Right cardiac atrium (tissue), 5 donors: ENCODE measurements around the gene CSAG2. TPM values are rescaled to one million over a fixed set of nuclear protein-coding genes. Genes with fewer than 3 reads are reported as not detected.
"Not testable (repeated sequence)": the region's sequence is repeated elsewhere in the genome, so short reads cannot be mapped to it uniquely, and the experiment has no call there.

Experiments used
- ATAC-seq, 2 donors: fragments of 200-7000 bp; cut with Tn5 transposase; one replicate each; pipeline versions ENCODE4 v1.8.0 to v1.9.1; 2020; ENCODE audit warnings: moderate library complexity in 2 of 2, mild to moderate bottlenecking in 1 of 2
- DNase-seq, 3 donors: peaks; one replicate each; pipeline ENCODE4 v3.0.0-alpha.2; 2020
- H3K27ac ChIP-seq: one replicate; pipeline ENCODE4 v1.5.1; 2013; ENCODE audit warnings: mild to moderate bottlenecking, low read length, control low read depth, moderate library complexity
- H3K27me3 ChIP-seq: one replicate; pipeline ENCODE4 v1.6.1; 2013; ENCODE audit not compliant: control insufficient read depth, insufficient read depth
- H3K4me1 ChIP-seq: one replicate; pipeline ENCODE4 v1.6.1; 2013; ENCODE audit warnings: low read length; ENCODE audit not compliant: control insufficient read depth, insufficient read depth
- H3K4me3 ChIP-seq: one replicate; pipeline ENCODE4 v1.5.1; 2013; ENCODE audit warnings: low read length, control low read depth
- H3K9me3 ChIP-seq: one replicate; pipeline ENCODE4 v1.6.1; 2013; ENCODE audit warnings: low read length; ENCODE audit not compliant: control insufficient read depth
- WGBS: extraction: QIAGEN DNeasy Blood & Tissue Kit; methylation state at CpG from one replicate; pipeline ENCODE4 v1.1.7; 2013; 5-methylcytosine and 5-hydroxymethylcytosine counted together
- intact Hi-C, 4 donors: fragments of 100-400 bp; cut with DNase I; formaldehyde crosslinking; loops; one replicate each; pipeline versions ENCODE4 v1.11.0 to v1.14.0; 2022 to 2023
- long read RNA-seq, 4 donors: library from polyadenylated mRNA; unstranded; transcript quantifications; one replicate each; pipeline ENCODE4 v2.0.0, GENCODE V29; 2020 to 2021
- polyA plus RNA-seq: library from polyadenylated mRNA; stranded (reverse); fragments of 200-250 nt; gene quantifications from one replicate; pipeline ENCODE4 v1.2.3, GENCODE V29; 2013
- total RNA-seq, 4 donors: library from RNA; stranded (reverse); fragmentation: NEBNext Ultra II Directional; extraction: Animal tissue kit (Norgen Biotek cat#: 25700); gene quantifications; one replicate each; pipeline ENCODE4 v1.2.1, GENCODE V29; 2021
- donor health status: healthy with polysubstance abuse.
- donor health status: DM: no; HTN: yes; CAD: no.
- donor health status: DM: no; HTN: no; CAD: no.
- donor health status: DM: no; HTN: yes; CAD: no; lungs with severe emphysema.
- donor health status: DM: yes; HTN: yes; CAD: no.

CSAG2 gene
- total RNA-seq (not detected), polyA plus RNA-seq (not detected)
- long read RNA-seq, donor 1: 0 reads
- long read RNA-seq, donor 2: 0 reads
- long read RNA-seq, donor 3: 0 reads
- long read RNA-seq, donor 4: 0 reads

- H3K4me1 ChIP-seq, H3K9me3 ChIP-seq, H3K4me3 ChIP-seq, ATAC-seq, intact Hi-C loops, DNase-seq, H3K27ac ChIP-seq, H3K27me3 ChIP-seq: not testable (repeated sequence)
- no CpG with 5 or more reads among the region's 2 CpGs for WGBS
Observed at GRCh38 chrX:152709173-152709572, at the start of gene CSAG2. TSS of gene CSAG2 (minus strand) at chrX:152709273. CDS start at chrX:152709112, 161 bp downstream.

GRCh38 chrX:152754871-152755270 is 45.8 kb upstream of the CSAG2 start:
- H3K4me3 ChIP-seq, H3K27ac ChIP-seq, DNase-seq, H3K4me1 ChIP-seq, H3K9me3 ChIP-seq, H3K27me3 ChIP-seq, ATAC-seq, intact Hi-C loops: not testable (repeated sequence)
- no CpG with 5 or more reads among the region's 5 CpGs for WGBS

GRCh38 chrX:152753686-152754650 is 44.9 kb upstream of the CSAG2 start, which contains the start of gene MAGEA2:
TSS of gene MAGEA2 (minus strand) at chrX:152753842. CDS start at chrX:152751363, 2,479 bp downstream.
- H3K4me1 ChIP-seq, DNase-seq, H3K4me3 ChIP-seq, H3K9me3 ChIP-seq, intact Hi-C loops, H3K27me3 ChIP-seq, H3K27ac ChIP-seq, ATAC-seq: not testable (repeated sequence)
- WGBS: no CpG with 5 or more reads among the region's 35 CpGs

- Histone ChIP-seq H3K4me1 (no peaks in the 10 kb centered on the region), H3K4me3 (no peak overlapping the region), H3K9me3 (no peaks in the 10 kb centered on the region), H3K27ac (no peak overlapping the region), H3K27me3 (no peaks in the 10 kb centered on the region)
- no peak for ATAC-seq
- WGBS: 83% methylated on average over 5 of the region's 5 CpGs
- no peak for DNase-seq
- intact Hi-C loops: no loop called here
Observed at GRCh38 chrX:152738560-152738959, 29.5 kb upstream of the CSAG2 start.

GRCh38 chrX:152736528-152736927 is 27.5 kb upstream of the CSAG2 start:
- intact Hi-C loops, H3K27ac ChIP-seq, H3K4me1 ChIP-seq, H3K27me3 ChIP-seq, H3K4me3 ChIP-seq, ATAC-seq, DNase-seq, H3K9me3 ChIP-seq: not testable (repeated sequence)
- 90% methylated on average over 12 of the region's 12 CpGs for whole genome bisulfite sequencing

- WGBS: 92% methylated on average over 12 of the region's 12 CpGs
- DNase-seq (no peak), ATAC-seq (no peak)
- no peak overlapping the region for H3K27ac ChIP-seq
- no peak overlapping the region for H3K4me3 ChIP-seq
- H3K27me3 ChIP-seq: no peaks in the 10 kb centered on the region
- intact Hi-C loops: no loop called here
- no peaks in the 10 kb centered on the region for H3K9me3 ChIP-seq
- no peaks in the 10 kb centered on the region for H3K4me1 ChIP-seq
Observed at GRCh38 chrX:152735860-152736511, 26.9 kb upstream of the CSAG2 start.

- ATAC-seq (no peak), DNase-seq (no peak)
- H3K4me3 ChIP-seq: no peak overlapping the region
- no peaks in the 10 kb centered on the region for H3K9me3 ChIP-seq
- intact Hi-C loops: no loop called here
- H3K4me1 ChIP-seq: no peaks in the 10 kb centered on the region
- no peak overlapping the region for H3K27ac ChIP-seq
- WGBS: 64% methylated on average over 2 of the region's 2 CpGs
- no peaks in the 10 kb centered on the region for H3K27me3 ChIP-seq
Observed at GRCh38 chrX:152735101-152735500, 26.0 kb upstream of the CSAG2 start.

GRCh38 chrX:152734143-152734858 is 25.2 kb upstream of the CSAG2 start:
- H3K4me1 ChIP-seq, intact Hi-C loops, DNase-seq, H3K27me3 ChIP-seq, ATAC-seq, H3K27ac ChIP-seq, H3K9me3 ChIP-seq, H3K4me3 ChIP-seq: not testable (repeated sequence)
- 92% methylated on average over 22 of the region's 22 CpGs for WGBS

GRCh38 chrX:152733261-152733975 is 24.3 kb upstream of the CSAG2 start, which contains the start of the genes CSAG1 and MAGEA12:
TSS of gene CSAG1 (minus strand) at chrX:152733721. CDS start at chrX:152732460, 1,261 bp downstream.
TSS of gene MAGEA12 (plus strand) at chrX:152733757. CDS start at chrX:152736162, 2,405 bp downstream.
- no peak within 1 kb of the TSS for H3K27ac ChIP-seq
- H3K9me3 ChIP-seq: no peaks in the 10 kb centered on the region
- 92% methylated on average over 19 of the region's 21 CpGs for WGBS
- ATAC-seq (no peak), DNase-seq (no peak)
- no peaks in the 10 kb centered on the region for H3K27me3 ChIP-seq
- intact Hi-C loops: no loop called here
- no peak within 1 kb of the TSS for H3K4me3 ChIP-seq
- no peaks in the 10 kb centered on the region for H3K4me1 ChIP-seq

- Histone ChIP-seq H3K9me3 (no peaks in the 10 kb centered on the region), H3K4me3 (no peak overlapping the region), H3K27me3 (no peaks in the 10 kb centered on the region), H3K27ac (no peak overlapping the region), H3K4me1 (no peaks in the 10 kb centered on the region)
- intact Hi-C loops: no loop called here
- ATAC-seq (no peak), DNase-seq (no peak)
- WGBS: 64% methylated on average over 7 of the region's 7 CpGs
Observed at GRCh38 chrX:152725409-152725808, 16.3 kb upstream of the CSAG2 start.
